ENCODE measurements around the gene TNFAIP6.

TNFAIP6 gene

GRCh38 chr2:151358166-151358970 is 976 bp downstream of the TNFAIP6 start:
- no peaks in the 10 kb centered on the region for H3K79me2 ChIP-seq (ENCODE audit: control insufficient read depth, insufficient read depth, low read length, poor library complexity)
- no peak overlapping the region for H3K4me2 ChIP-seq (ENCODE audit: low read length)
- no peak overlapping the region for H2AK5ac ChIP-seq (ENCODE audit: low read length)
- H3K4me3 ChIP-seq (ENCODE audit: low read depth, low read length): no peak overlapping the region
- no peaks in the 10 kb centered on the region for H3K27me3 ChIP-seq (ENCODE audit: insufficient read depth, low read length)
- no peak overlapping the region for H4K12ac ChIP-seq (ENCODE audit: low read depth, low read length)
- no peak overlapping the region for H4K91ac ChIP-seq (ENCODE audit: low read depth, low read length)
- no peaks in the 10 kb centered on the region for H3K9me3 ChIP-seq (ENCODE audit: insufficient read depth, low read depth, low read length)
- H3K79me1 ChIP-seq (ENCODE audit: low read length): no peaks in the 10 kb centered on the region
- H2BK120ac ChIP-seq (ENCODE audit: insufficient read depth, low read length, poor library complexity): no peak overlapping the region
- H2BK5ac ChIP-seq (ENCODE audit: low read depth, low read length, poor library complexity): no peak overlapping the region
- no peak overlapping the region for H2BK12ac ChIP-seq (ENCODE audit: low read length)
- no peak for DNase-seq
- H3K18ac ChIP-seq (ENCODE audit: low read length): no peak overlapping the region
- H3K4me1 ChIP-seq (ENCODE audit: control insufficient read depth in 1 of 2, insufficient read depth in 2 of 2, low read length in 2 of 2): no peaks in the 10 kb centered on the region
- no peak overlapping the region for H3K14ac ChIP-seq (ENCODE audit: low read length)
- H3K27ac ChIP-seq (ENCODE audit: low read depth, low read length): no peak overlapping the region
- H3K4ac ChIP-seq (ENCODE audit: low read depth, low read length): no peak overlapping the region
- no CpG with 5 or more reads among the region's 4 CpGs for WGBS (ENCODE audit: extremely low coverage, insufficient coverage, insufficient read length)
- no peak overlapping the region for H3K9ac ChIP-seq (ENCODE audit: low read length)
- H2AFZ ChIP-seq (ENCODE audit: insufficient read depth, low read length, poor library complexity): no peak overlapping the region
- H3K23ac ChIP-seq (ENCODE audit: low read length): no peak overlapping the region
- H3K36me3 ChIP-seq (ENCODE audit: control insufficient read depth in 1 of 2, insufficient read depth in 2 of 2, low read length in 2 of 2): no peaks in the 10 kb centered on the region
- H4K8ac ChIP-seq (ENCODE audit: low read depth, low read length): no peak overlapping the region

- no peaks in the 10 kb centered on the region for H3K79me2 ChIP-seq (ENCODE audit: control insufficient read depth, insufficient read depth, low read length, poor library complexity)
- H3K4ac ChIP-seq (ENCODE audit: low read depth, low read length): no peak overlapping the region
- no peak overlapping the region for H4K91ac ChIP-seq (ENCODE audit: low read depth, low read length)
- no peak overlapping the region for H2BK5ac ChIP-seq (ENCODE audit: low read depth, low read length, poor library complexity)
- H3K14ac ChIP-seq (ENCODE audit: low read length): no peak overlapping the region
- no peak overlapping the region for H3K23ac ChIP-seq (ENCODE audit: low read length)
- H4K8ac ChIP-seq (ENCODE audit: low read depth, low read length): no peak overlapping the region
- H3K27ac ChIP-seq (ENCODE audit: low read depth, low read length): no peak overlapping the region
- H3K27me3 ChIP-seq (ENCODE audit: insufficient read depth, low read length): no peaks in the 10 kb centered on the region
- no peaks in the 10 kb centered on the region for H3K79me1 ChIP-seq (ENCODE audit: low read length)
- no peak overlapping the region for H2AFZ ChIP-seq (ENCODE audit: insufficient read depth, low read length, poor library complexity)
- H3K36me3 ChIP-seq (ENCODE audit: control insufficient read depth in 1 of 2, insufficient read depth in 2 of 2, low read length in 2 of 2): no peaks in the 10 kb centered on the region
- H3K18ac ChIP-seq (ENCODE audit: low read length): no peak overlapping the region
- DNase-seq: no peak
- H4K12ac ChIP-seq (ENCODE audit: low read depth, low read length): no peak overlapping the region
- no peak overlapping the region for H2AK5ac ChIP-seq (ENCODE audit: low read length)
- H3K4me1 ChIP-seq (ENCODE audit: control insufficient read depth in 1 of 2, insufficient read depth in 2 of 2, low read length in 2 of 2): no peaks in the 10 kb centered on the region
- no peak overlapping the region for H3K4me3 ChIP-seq (ENCODE audit: low read depth, low read length)
- no peaks in the 10 kb centered on the region for H3K9me3 ChIP-seq (ENCODE audit: insufficient read depth, low read depth, low read length)
- no CpG with 5 or more reads among the region's 4 CpGs for WGBS (ENCODE audit: extremely low coverage, insufficient coverage, insufficient read length)
- no peak overlapping the region for H3K4me2 ChIP-seq (ENCODE audit: low read length)
- no peak overlapping the region for H2BK12ac ChIP-seq (ENCODE audit: low read length)
- H3K9ac ChIP-seq (ENCODE audit: low read length): no peak overlapping the region
- H2BK120ac ChIP-seq (ENCODE audit: insufficient read depth, low read length, poor library complexity): no peak overlapping the region
Observed at GRCh38 chr2:151359768-151360461, 2.5 kb downstream of the TNFAIP6 start.

GRCh38 chr2:151361674-151362370 is 4.4 kb downstream of the TNFAIP6 start:
- no CpG with 5 or more reads among the region's 3 CpGs for WGBS (ENCODE audit: extremely low coverage, insufficient coverage, insufficient read length)
- Histone ChIP-seq H3K36me3 (ENCODE audit: control insufficient read depth in 1 of 2, insufficient read depth in 2 of 2, low read length in 2 of 2) (no peaks in the 10 kb centered on the region), H2AK5ac (ENCODE audit: low read length) (no peak overlapping the region), H2BK5ac (ENCODE audit: low read depth, low read length, poor library complexity) (no peak overlapping the region), H3K23ac (ENCODE audit: low read length) (no peak overlapping the region), H3K4me3 (ENCODE audit: low read depth, low read length) (no peak overlapping the region), H4K91ac (ENCODE audit: low read depth, low read length) (no peak overlapping the region), H3K9ac (ENCODE audit: low read length) (no peak overlapping the region), H2BK120ac (ENCODE audit: insufficient read depth, low read length, poor library complexity) (no peak overlapping the region), H3K18ac (ENCODE audit: low read length) (no peak overlapping the region), H3K27me3 (ENCODE audit: insufficient read depth, low read length) (no peaks in the 10 kb centered on the region), H2AFZ (ENCODE audit: insufficient read depth, low read length, poor library complexity) (no peak overlapping the region), H3K9me3 (ENCODE audit: insufficient read depth, low read depth, low read length) (no peaks in the 10 kb centered on the region), H3K4ac (ENCODE audit: low read depth, low read length) (no peak overlapping the region), H4K12ac (ENCODE audit: low read depth, low read length) (no peak overlapping the region), H3K14ac (ENCODE audit: low read length) (no peak overlapping the region), H3K27ac (ENCODE audit: low read depth, low read length) (no peak overlapping the region), H3K79me2 (ENCODE audit: control insufficient read depth, insufficient read depth, low read length, poor library complexity) (no peaks in the 10 kb centered on the region), H3K4me1 (ENCODE audit: control insufficient read depth in 1 of 2, insufficient read depth in 2 of 2, low read length in 2 of 2) (no peaks in the 10 kb centered on the region), H3K79me1 (ENCODE audit: low read length) (no peaks in the 10 kb centered on the region), H2BK12ac (ENCODE audit: low read length) (no peak overlapping the region), H4K8ac (ENCODE audit: low read depth, low read length) (no peak overlapping the region), H3K4me2 (ENCODE audit: low read length) (no peak overlapping the region)
- peak; percentile 33 to 81 for DNase-seq

- DNase-seq: peak; percentile 27 to 38
- H2BK120ac ChIP-seq (ENCODE audit: insufficient read depth, low read length, poor library complexity): no peak overlapping the region
- no peaks in the 10 kb centered on the region for H3K79me2 ChIP-seq (ENCODE audit: control insufficient read depth, insufficient read depth, low read length, poor library complexity)
- no peak overlapping the region for H3K4ac ChIP-seq (ENCODE audit: low read depth, low read length)
- no peak overlapping the region for H3K9ac ChIP-seq (ENCODE audit: low read length)
- no peak overlapping the region for H3K4me2 ChIP-seq (ENCODE audit: low read length)
- no peaks in the 10 kb centered on the region for H3K27me3 ChIP-seq (ENCODE audit: insufficient read depth, low read length)
- H3K18ac ChIP-seq (ENCODE audit: low read length): no peak overlapping the region
- no peak overlapping the region for H4K8ac ChIP-seq (ENCODE audit: low read depth, low read length)
- WGBS (ENCODE audit: extremely low coverage, insufficient coverage, insufficient read length): no CpG with 5 or more reads among the region's 8 CpGs
- H4K91ac ChIP-seq (ENCODE audit: low read depth, low read length): no peak overlapping the region
- H3K36me3 ChIP-seq (ENCODE audit: control insufficient read depth in 1 of 2, insufficient read depth in 2 of 2, low read length in 2 of 2): no peaks in the 10 kb centered on the region
- H4K12ac ChIP-seq (ENCODE audit: low read depth, low read length): no peak overlapping the region
- H2BK5ac ChIP-seq (ENCODE audit: low read depth, low read length, poor library complexity): no peak overlapping the region
- H2AFZ ChIP-seq (ENCODE audit: insufficient read depth, low read length, poor library complexity): no peak overlapping the region
- H2BK12ac ChIP-seq (ENCODE audit: low read length): no peak overlapping the region
- no peak overlapping the region for H3K4me3 ChIP-seq (ENCODE audit: low read depth, low read length)
- H3K9me3 ChIP-seq (ENCODE audit: insufficient read depth, low read depth, low read length): no peaks in the 10 kb centered on the region
- no peak overlapping the region for H3K27ac ChIP-seq (ENCODE audit: low read depth, low read length)
- no peak overlapping the region for H3K23ac ChIP-seq (ENCODE audit: low read length)
- H3K14ac ChIP-seq (ENCODE audit: low read length): no peak overlapping the region
- H3K79me1 ChIP-seq (ENCODE audit: low read length): no peaks in the 10 kb centered on the region
- H3K4me1 ChIP-seq (ENCODE audit: control insufficient read depth in 1 of 2, insufficient read depth in 2 of 2, low read length in 2 of 2): no peaks in the 10 kb centered on the region
- no peak overlapping the region for H2AK5ac ChIP-seq (ENCODE audit: low read length)
Observed at GRCh38 chr2:151363709-151364108, 6.3 kb downstream of the TNFAIP6 start.

All from trophoblast cell (in vitro differentiated cells and primary cell).